Prostate gland (tissue), 2 donors: Measurements from ENCODE around the gene TIPARP. TPM values are rescaled to one million over a fixed set of nuclear protein-coding genes. Genes with fewer than 3 reads are reported as not detected.

Experiments
- DNase-seq: peaks from one replicate; pipeline ENCODE4 v3.0.0-alpha.2; 2019; ENCODE audit warnings: low spot score
- H3K27ac ChIP-seq, 2 donors: fragments of 200-600 bp; sonication (generic); 2 replicates each; pipeline ENCODE4 v1.5.1; 2017 to 2019
- H3K27me3 ChIP-seq: fragments of 200-600 bp; sonication (generic); replicated peaks from 2 replicates; pipeline ENCODE4 v1.5.1; 2019; ENCODE audit not compliant: insufficient read depth
- H3K36me3 ChIP-seq, 2 donors: fragments of 200-600 bp; sonication (generic); 1 replicate in 1 of 2; 2 replicates in 1 of 2; pipeline versions ENCODE4 v1.5.1 to v1.8.1; 2017 to 2019
- H3K4me1 ChIP-seq: fragments of 200-600 bp; sonication (generic); replicated peaks from 2 replicates; pipeline ENCODE4 v1.5.1; 2019
- H3K4me3 ChIP-seq, 2 donors: fragments of 200-600 bp; sonication (generic); 2 replicates each; pipeline ENCODE4 v1.5.1; 2017 to 2019
- H3K9me3 ChIP-seq: fragments of 200-600 bp; sonication (generic); 2 replicates; pipeline ENCODE4 v1.5.1; 2017
- POLR2A ChIP-seq: fragments of 450-650 bp; IDR thresholded peaks from one replicate; pipeline ENCODE4 v1.6.1; 2016; ENCODE audit warnings: antibody characterized with exemption, mild to moderate bottlenecking
- POLR2AphosphoS5 ChIP-seq: sonication (generic); formaldehyde crosslinking; IDR thresholded peaks from one replicate; pipeline ENCODE4 v1.6.1; 2017; ENCODE audit warnings: antibody characterized with exemption
- WGBS: methylation state at CpG from one replicate; pipeline ENCODE4 v1.1.5; 2018; 5-methylcytosine and 5-hydroxymethylcytosine counted together
- intact Hi-C: fragments of 100-400 bp; cut with DNase I; formaldehyde crosslinking; loops from one replicate; pipeline ENCODE4 v1.14.2; 2022
- total RNA-seq, 2 donors: library from RNA; depleted of rRNA; stranded (reverse); fragments of >200 nt; gene quantifications; one replicate each; pipeline ENCODE4 v1.1.0, GENCODE V29; 2016
- TF ChIP-seq, protein P1 (sequence below), 4 experiments: fragments of 200-600 bp in 2 of 4; fragments of 450-650 bp in 2 of 4; sonication (generic) in 2 of 4; IDR thresholded peaks; 1 replicate in 3 of 4; 2 replicates in 1 of 4; pipeline ENCODE4 v1.5.1; 2016 to 2019; ENCODE audit warnings: antibody characterized with exemption in 4 of 4, mild to moderate bottlenecking in 2 of 4, moderate library complexity in 2 of 4

TIPARP gene
- total RNA-seq, 2 donors from 2014 or later: 31.9 to 52.0 TPM

DNA sequence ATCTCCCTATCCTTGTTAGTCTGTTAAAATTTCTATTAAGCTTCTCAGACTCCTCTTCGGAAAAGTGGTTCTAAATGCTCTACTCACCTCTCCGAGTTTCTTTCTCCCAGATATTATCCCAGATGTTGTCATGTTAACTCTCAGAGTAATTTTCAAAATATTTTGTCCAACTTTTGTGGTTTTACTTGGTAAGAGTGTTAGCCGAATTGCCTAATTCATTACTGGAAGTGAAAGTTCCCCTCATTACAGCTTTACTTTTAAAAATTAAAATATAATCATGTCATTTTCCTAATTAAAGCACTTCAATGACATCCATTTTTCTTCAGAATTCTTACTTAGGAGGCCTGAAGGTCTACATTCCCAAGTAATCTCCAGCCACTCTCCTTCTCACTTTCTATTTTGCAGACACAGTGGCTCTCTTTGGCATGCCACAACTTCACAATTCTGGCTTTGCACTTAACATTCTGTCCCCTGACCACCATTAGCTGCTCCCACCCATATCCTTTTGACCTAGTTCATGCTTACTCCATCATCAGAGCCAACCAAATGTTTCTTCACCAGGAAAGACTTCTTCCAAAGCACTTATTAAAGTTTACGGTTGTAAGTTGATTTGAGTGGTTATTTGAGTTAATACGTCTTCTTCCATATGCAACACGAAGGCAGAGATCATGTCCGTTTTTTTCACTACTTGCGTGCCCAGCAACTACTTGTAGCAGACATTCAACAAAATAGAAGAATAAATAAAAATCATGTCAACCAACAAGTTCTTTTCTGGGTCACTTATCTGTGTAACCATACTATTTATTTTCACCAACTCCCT lies 10.2 kb upstream of the TIPARP start:
- TF ChIP-seq POLR2A (no peak), POLR2AphosphoS5 (no peak)
- TF ChIP-seq, protein P1, sequence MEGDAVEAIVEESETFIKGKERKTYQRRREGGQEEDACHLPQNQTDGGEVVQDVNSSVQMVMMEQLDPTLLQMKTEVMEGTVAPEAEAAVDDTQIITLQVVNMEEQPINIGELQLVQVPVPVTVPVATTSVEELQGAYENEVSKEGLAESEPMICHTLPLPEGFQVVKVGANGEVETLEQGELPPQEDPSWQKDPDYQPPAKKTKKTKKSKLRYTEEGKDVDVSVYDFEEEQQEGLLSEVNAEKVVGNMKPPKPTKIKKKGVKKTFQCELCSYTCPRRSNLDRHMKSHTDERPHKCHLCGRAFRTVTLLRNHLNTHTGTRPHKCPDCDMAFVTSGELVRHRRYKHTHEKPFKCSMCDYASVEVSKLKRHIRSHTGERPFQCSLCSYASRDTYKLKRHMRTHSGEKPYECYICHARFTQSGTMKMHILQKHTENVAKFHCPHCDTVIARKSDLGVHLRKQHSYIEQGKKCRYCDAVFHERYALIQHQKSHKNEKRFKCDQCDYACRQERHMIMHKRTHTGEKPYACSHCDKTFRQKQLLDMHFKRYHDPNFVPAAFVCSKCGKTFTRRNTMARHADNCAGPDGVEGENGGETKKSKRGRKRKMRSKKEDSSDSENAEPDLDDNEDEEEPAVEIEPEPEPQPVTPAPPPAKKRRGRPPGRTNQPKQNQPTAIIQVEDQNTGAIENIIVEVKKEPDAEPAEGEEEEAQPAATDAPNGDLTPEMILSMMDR (IDR thresholded peaks at IDR 0.05): no peak
- no peaks in the 10 kb centered on the region for H3K9me3 ChIP-seq
- no peaks in the 10 kb centered on the region for H3K4me1 ChIP-seq
- no peaks in the 10 kb centered on the region for H3K36me3 ChIP-seq
- H3K27me3 ChIP-seq: no peaks in the 10 kb centered on the region
- WGBS: 90% methylated on average over 8 of the region's 8 CpGs
- intact Hi-C loops: no loop called here
- H3K4me3 ChIP-seq: no peak overlapping the region
- DNase-seq: no peak
- H3K27ac ChIP-seq: no peak overlapping the region

DNA sequence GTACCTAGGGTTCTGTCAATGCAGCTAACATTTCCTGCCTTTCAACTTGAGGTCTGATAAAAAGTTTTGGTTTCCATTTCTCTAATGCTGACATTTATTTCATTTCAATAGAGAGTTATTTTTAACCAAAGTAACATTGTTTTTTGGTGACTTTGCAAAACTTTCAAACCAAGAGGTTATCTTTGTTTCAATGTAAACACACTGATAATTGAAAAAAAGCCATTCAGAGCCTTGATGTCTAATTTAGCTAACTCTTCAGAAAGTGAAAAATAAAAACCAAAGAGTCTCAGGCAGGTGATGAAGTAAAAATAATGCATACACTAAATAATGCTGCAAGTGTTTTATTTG lies 9.6 kb upstream of the TIPARP start:
- H3K4me1 ChIP-seq: no peaks in the 10 kb centered on the region
- H3K4me3 ChIP-seq: no peak overlapping the region
- no peak overlapping the region for H3K27ac ChIP-seq
- no peaks in the 10 kb centered on the region for H3K36me3 ChIP-seq
- no peaks in the 10 kb centered on the region for H3K9me3 ChIP-seq
- no peaks in the 10 kb centered on the region for H3K27me3 ChIP-seq
- TF ChIP-seq, protein P1 (IDR thresholded peaks at IDR 0.05): no peak
- no peak for TF ChIP-seq POLR2A
- TF ChIP-seq POLR2AphosphoS5: no peak
- no peak for DNase-seq
- intact Hi-C loops: no loop called here

DNA sequence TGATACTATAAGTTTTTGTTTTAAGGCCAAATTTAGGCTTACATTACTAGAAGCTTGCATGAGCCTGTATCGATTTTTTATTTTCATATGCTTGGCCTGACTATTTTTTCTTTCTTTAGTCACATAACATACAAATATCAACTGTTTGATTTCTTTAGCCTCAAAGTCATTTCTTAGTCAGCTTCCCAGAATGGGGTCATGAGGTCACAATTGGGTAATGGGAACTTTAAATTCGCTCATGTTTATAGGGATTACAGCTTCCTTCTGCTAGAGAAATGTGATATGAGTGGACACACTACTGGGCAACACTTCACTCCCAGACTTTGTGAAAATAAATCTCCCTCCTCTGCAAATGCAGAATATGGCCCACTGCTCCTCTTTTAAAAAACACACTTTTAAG lies 9.1 kb upstream of the TIPARP start:
- Histone ChIP-seq H3K27me3 (no peaks in the 10 kb centered on the region), H3K4me3 (no peak overlapping the region), H3K9me3 (no peaks in the 10 kb centered on the region), H3K36me3 (no peaks in the 10 kb centered on the region), H3K4me1 (no peaks in the 10 kb centered on the region), H3K27ac (no peak overlapping the region)
- TF ChIP-seq POLR2A: no peak
- TF ChIP-seq, protein P1 (IDR thresholded peaks at IDR 0.05): no peak
- TF ChIP-seq POLR2AphosphoS5: no peak
- 74% methylated on average over 2 of the region's 2 CpGs for WGBS
- no peak for DNase-seq
- intact Hi-C loops: no loop called here

DNA sequence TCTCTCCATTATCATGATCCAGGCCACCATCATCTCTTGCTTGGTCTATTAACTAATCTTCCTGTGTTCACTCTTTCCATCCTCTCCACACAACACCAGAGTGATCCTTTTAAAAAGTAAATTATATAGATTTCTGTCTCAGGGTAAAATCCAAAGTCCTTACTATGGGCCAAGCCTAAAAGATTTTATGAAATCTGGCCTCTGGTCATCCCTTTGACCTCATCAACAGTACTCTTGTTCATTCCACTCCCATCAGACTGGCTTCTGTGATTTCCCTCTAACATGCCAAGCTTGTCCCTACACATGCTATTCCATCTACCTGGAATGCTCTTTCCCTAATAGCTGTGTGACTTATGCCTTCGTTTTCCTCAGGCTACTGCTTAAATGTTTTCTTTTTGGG lies 8.3 kb upstream of the TIPARP start:
- no peak for TF ChIP-seq POLR2AphosphoS5
- TF ChIP-seq POLR2A: no peak
- TF ChIP-seq, protein P1 (IDR thresholded peaks at IDR 0.05): no peak
- H3K9me3 ChIP-seq: no peaks in the 10 kb centered on the region
- H3K27ac ChIP-seq: no peak overlapping the region
- no peaks in the 10 kb centered on the region for H3K27me3 ChIP-seq
- H3K36me3 ChIP-seq: no peaks in the 10 kb centered on the region
- intact Hi-C loops: no loop called here
- H3K4me1 ChIP-seq: no peaks in the 10 kb centered on the region
- 90% methylated on average over 1 of the region's 1 CpG for WGBS
- H3K4me3 ChIP-seq: no peak overlapping the region
- no peak for DNase-seq

DNA sequence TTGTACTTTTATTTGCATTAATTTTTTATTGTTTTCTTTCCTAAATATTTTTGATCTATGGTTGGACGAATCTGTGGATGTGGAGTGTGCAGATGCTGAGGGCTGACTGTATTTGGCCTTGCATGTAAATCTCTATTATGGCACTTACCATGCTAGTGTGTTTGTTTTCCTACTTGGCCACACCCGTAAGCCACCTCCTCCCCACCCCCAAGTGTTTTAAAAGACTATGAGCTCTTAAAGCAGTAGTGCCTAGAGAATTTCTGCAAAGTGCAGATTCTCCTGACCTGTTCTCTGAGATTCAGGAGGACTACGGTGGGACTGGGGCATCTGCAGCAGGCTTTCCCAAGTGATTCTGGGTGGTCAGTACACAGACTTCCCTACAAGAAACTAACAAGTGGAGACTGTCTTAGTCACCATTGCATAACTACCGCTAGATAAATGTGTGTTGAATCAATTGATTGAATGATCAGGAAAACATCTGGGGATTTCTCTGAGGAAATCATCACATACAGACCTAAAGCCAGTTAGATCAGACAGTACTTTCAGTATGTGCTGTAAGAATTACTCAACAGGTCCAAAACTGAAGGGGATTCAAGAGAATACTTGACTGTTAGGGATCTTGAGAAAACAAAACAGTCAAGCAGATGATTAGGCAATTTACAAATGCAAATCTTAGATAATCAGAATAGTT lies 6.2 kb upstream of the TIPARP start:
- H3K4me3 ChIP-seq: no peak overlapping the region
- intact Hi-C loops: no loop called here
- no peaks in the 10 kb centered on the region for H3K27me3 ChIP-seq
- TF ChIP-seq, protein P1 (IDR thresholded peaks at IDR 0.05): no peak
- peak; percentile 13 for TF ChIP-seq POLR2AphosphoS5
- TF ChIP-seq POLR2A: no peak
- no peaks in the 10 kb centered on the region for H3K36me3 ChIP-seq
- no peak overlapping the region for H3K27ac ChIP-seq
- no peak for DNase-seq
- no peaks in the 10 kb centered on the region for H3K9me3 ChIP-seq
- no peaks in the 10 kb centered on the region for H3K4me1 ChIP-seq
- 45% methylated on average over 4 of the region's 4 CpGs for WGBS
